Activated CD4-positive, alpha-beta T cell treated with anti-CD3 and anti-CD28 coated beads, Interleukin-2, amount 50 U/mL, for 48 hours (primary cell): ENCODE measurements around the gene C11orf87.

Experiments
- DNase-seq, 2 experiments: peaks; one replicate each; pipeline ENCODE4 v3.0.0-alpha.2; 2020

Gene C11orf87

GRCh38 chr11:109454857-109455256, 32.9 kb downstream of the C11orf87 start:
- no peak for DNase-seq
